ENCODE results near the gene CIRBP.
"Not testable (repeated sequence)": the region's sequence is repeated elsewhere in the genome, so short reads cannot be mapped to it uniquely, and the experiment has no call there.

The CIRBP gene

GRCh38 chr19:1245494-1246264 lies 23.5 kb upstream of the CIRBP start:
- DNase-seq: no peak

GRCh38 chr19:1246265-1247087 lies 22.7 kb upstream of the CIRBP start:
- not testable (repeated sequence) for DNase-seq

GRCh38 chr19:1247748-1248138 lies 21.4 kb upstream of the CIRBP start:
- no peak for DNase-seq

- no peak for DNase-seq
Observed at GRCh38 chr19:1248139-1248785, 20.9 kb upstream of the CIRBP start, which contains the start of gene MIDN. TSS of gene MIDN (plus strand) at chr19:1248583. CDS start at chr19:1250297, 1,714 bp downstream.

- DNase-seq: peak; percentile 48
Observed at GRCh38 chr19:1248786-1249297, 20.3 kb upstream of the CIRBP start.

- DNase-seq: peak; percentile 94
Observed at GRCh38 chr19:1249298-1249989, 19.7 kb upstream of the CIRBP start.

GRCh38 chr19:1249990-1250436 lies 19.1 kb upstream of the CIRBP start:
- no peak for DNase-seq

- peak; percentile 48 for DNase-seq
Observed at GRCh38 chr19:1250437-1251260, 18.5 kb upstream of the CIRBP start.

GRCh38 chr19:1251330-1252220 lies 17.6 kb upstream of the CIRBP start:
- peak; percentile 47 for DNase-seq

- no peak for DNase-seq
Observed at GRCh38 chr19:1252221-1252820, 16.8 kb upstream of the CIRBP start.

GRCh38 chr19:1252821-1253513 lies 16.2 kb upstream of the CIRBP start:
- peak; percentile 88 for DNase-seq

- DNase-seq: no peak
Observed at GRCh38 chr19:1253514-1254080, 15.5 kb upstream of the CIRBP start.

GRCh38 chr19:1254081-1254527 lies 15.0 kb upstream of the CIRBP start:
- no peak for DNase-seq

GRCh38 chr19:1254530-1255185 lies 14.5 kb upstream of the CIRBP start:
- no peak for DNase-seq

GRCh38 chr19:1255186-1256161 lies 13.7 kb upstream of the CIRBP start:
- no peak for DNase-seq

GRCh38 chr19:1256646-1257474 lies 12.3 kb upstream of the CIRBP start:
- no peak for DNase-seq
